PC-3 (cell line): ENCODE results near the gene INS. TPM values are rescaled to one million over a fixed set of nuclear protein-coding genes. Genes with fewer than 3 reads are reported as not detected.

Experiments used
- ATAC-seq: fragments of 200-7000 bp; cut with Tn5 transposase; 2 replicates; pipeline ENCODE4 v1.9.1; 2020; ENCODE audit warnings: mild to moderate bottlenecking, moderate library complexity
- BruUV-seq: library from RNA; stranded (reverse); fragments of 400-500 nt; replicated peaks from 2 replicates; lab custom pipeline; 2021; lab: Mats Ljungman, UMichigan
- CTCF ChIA-PET: fragments of 300-600 bp; sonication (Branson Sonifier 250); formaldehyde crosslinking; loops from one replicate; lab custom pipeline; 2022; ENCODE audit warnings: antibody characterized with exemption; lab: Charles Lee
- POLR2A ChIA-PET: fragments of 300-600 bp; sonication (Branson Sonifier 250); formaldehyde crosslinking; loops from one replicate; lab custom pipeline; 2022; ENCODE audit warnings: antibody characterized with exemption; ENCODE audit not compliant: unreplicated experiment; lab: Charles Lee
- DNase-seq: peaks from one replicate; pipeline ENCODE4 v3.0.0-alpha.2; 2015
- H2AFZ ChIP-seq: fragments of 300-600 bp; sonication (generic); 2 replicates; pipeline ENCODE4 v1.6.0; 2016; ENCODE audit warnings: antibody characterized with exemption, low read length
- H3F3A ChIP-seq: fragments of 300-600 bp; sonication (generic); one replicate; pipeline ENCODE4 v1.6.0; 2017; ENCODE audit warnings: antibody characterized with exemption, low read length, control low read depth, mild to moderate bottlenecking; ENCODE audit not compliant: unreplicated experiment
- H3K27ac ChIP-seq: fragments of 300-600 bp; sonication (generic); 2 replicates; pipeline ENCODE4 v1.5.1; 2016; ENCODE audit warnings: mild to moderate bottlenecking, low read length
- H3K27me3 ChIP-seq: fragments of 300-600 bp; sonication (generic); 2 replicates; pipeline ENCODE4 v1.6.1; 2016; ENCODE audit warnings: low read length, mixed read lengths
- H3K36me3 ChIP-seq: fragments of 300-600 bp; sonication (generic); 2 replicates; pipeline ENCODE4 v1.6.1; 2016; ENCODE audit warnings: low read depth, mixed run types, low read length, mixed read lengths
- H3K4me1 ChIP-seq: fragments of 300-600 bp; sonication (generic); 2 replicates; pipeline ENCODE4 v1.5.1; 2016; ENCODE audit warnings: low read length; ENCODE audit not compliant: insufficient read depth
- H3K4me2 ChIP-seq: fragments of 300-600 bp; sonication (generic); 2 replicates; pipeline ENCODE4 v1.6.0; 2016; ENCODE audit warnings: low read length
- H3K4me3 ChIP-seq: fragments of 300-600 bp; sonication (generic); 2 replicates; pipeline ENCODE4 v1.5.1; 2016; ENCODE audit warnings: mild to moderate bottlenecking, low read length, mixed read lengths
- H3K79me2 ChIP-seq: fragments of 300-600 bp; sonication (generic); 2 replicates; pipeline ENCODE4 v1.6.1; 2017; ENCODE audit warnings: low read length, mixed read lengths
- H3K9ac ChIP-seq: fragments of 300-600 bp; sonication (generic); 2 replicates; pipeline ENCODE4 v1.6.0; 2016; ENCODE audit warnings: mild to moderate bottlenecking, low read length
- H3K9me2 ChIP-seq: fragments of 300-600 bp; sonication (generic); replicated peaks from 2 replicates; pipeline ENCODE4 v1.6.1; 2016; ENCODE audit warnings: mixed run types, low read length, mixed read lengths
- H3K9me3 ChIP-seq: fragments of 300-600 bp; sonication (generic); 2 replicates; pipeline ENCODE4 v1.6.1; 2016; ENCODE audit warnings: low read length, mixed read lengths
- H4K20me1 ChIP-seq: fragments of 300-600 bp; sonication (generic); 2 replicates; pipeline ENCODE4 v1.6.1; 2016; ENCODE audit warnings: low read length, mixed read lengths
- EZH2 ChIP-seq: fragments of 300-600 bp; sonication (generic); IDR thresholded peaks from one replicate; pipeline ENCODE4 v1.6.1; 2017; ENCODE audit warnings: antibody characterized with exemption, mild to moderate bottlenecking, low read length; ENCODE audit not compliant: unreplicated experiment
- EZH2phosphoT487 ChIP-seq: fragments of 300-600 bp; sonication (generic); IDR thresholded peaks from 2 replicates; pipeline ENCODE4 v1.6.1; 2018; ENCODE audit warnings: mild to moderate bottlenecking, antibody characterized with exemption, low read length, borderline replicate concordance
- intact Hi-C: fragments of 100-400 bp; cut with micrococcal nuclease; formaldehyde crosslinking; loops from 2 replicates; pipeline ENCODE4 v1.9.0; 2023
- total RNA-seq: library from RNA; depleted of rRNA; stranded (reverse); fragments of >200 nt; gene quantifications from 2 replicates; pipeline ENCODE4 v1.2.3, GENCODE V29; 2014
- TF ChIP-seq, protein P1 (sequence below): fragments of 300-600 bp; sonication (generic); conservative IDR thresholded peaks from 2 replicates; pipeline ENCODE4 v1.5.1; 2017; ENCODE audit warnings: antibody characterized with exemption, low read depth, mild to moderate bottlenecking, low read length

Gene INS
- total RNA-seq, 1 experiment from 2014 or later: not detected

DNA sequence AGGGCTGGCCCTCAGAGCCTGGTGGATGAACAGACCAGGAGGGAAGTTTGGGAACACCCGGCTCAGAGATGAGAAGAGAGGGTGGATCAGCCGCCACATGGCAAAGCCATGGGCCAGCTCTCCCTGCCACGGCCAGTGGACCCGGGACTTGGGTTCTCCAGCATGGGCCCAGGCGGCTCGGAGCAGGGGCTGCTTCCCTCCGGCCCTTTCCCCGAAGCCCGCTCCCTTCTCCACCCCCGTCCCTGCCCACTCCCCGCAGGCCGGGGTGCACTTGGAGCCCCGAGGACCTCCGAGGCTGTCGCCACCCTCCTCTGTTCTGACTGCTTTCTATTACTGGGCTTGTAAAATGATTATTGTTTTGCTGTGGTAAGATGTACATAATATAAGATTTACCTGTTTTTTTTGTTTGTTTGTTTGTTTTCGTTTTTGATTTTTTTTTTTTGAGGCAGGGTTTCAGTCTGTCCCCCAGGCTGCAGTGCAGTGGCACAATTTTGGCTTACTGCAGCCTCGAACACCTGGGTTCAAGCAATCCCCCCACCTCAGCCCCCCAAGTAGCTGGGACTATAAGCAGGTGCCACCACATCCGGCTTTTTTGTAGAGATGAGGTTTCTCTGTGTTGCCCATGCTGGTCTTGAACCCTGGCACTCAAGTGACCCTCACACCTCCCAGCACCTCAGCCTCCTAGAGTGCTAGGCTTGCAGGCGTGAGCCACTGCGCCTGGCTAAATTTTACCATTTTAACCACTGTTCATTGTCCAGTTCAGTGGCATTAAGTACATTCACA lies 21.9 kb upstream of the INS start:
- H3K9me2 ChIP-seq: no peaks in the 10 kb centered on the region
- no peak overlapping the region for H3K27ac ChIP-seq
- 0 out of 2 replicates have a peak, but pooled peaks cover 7% of the 10 kb centered on the region for H3K79me2 ChIP-seq
- no peak overlapping the region for H2AFZ ChIP-seq
- H3K36me3 ChIP-seq: no peaks in the 10 kb centered on the region
- H3K4me3 ChIP-seq: no peak overlapping the region
- H3K9ac ChIP-seq: no peak overlapping the region
- H3K9me3 ChIP-seq: no peaks in the 10 kb centered on the region
- no peak for TF ChIP-seq EZH2phosphoT487
- no peak for TF ChIP-seq EZH2
- TF ChIP-seq, protein P1, sequence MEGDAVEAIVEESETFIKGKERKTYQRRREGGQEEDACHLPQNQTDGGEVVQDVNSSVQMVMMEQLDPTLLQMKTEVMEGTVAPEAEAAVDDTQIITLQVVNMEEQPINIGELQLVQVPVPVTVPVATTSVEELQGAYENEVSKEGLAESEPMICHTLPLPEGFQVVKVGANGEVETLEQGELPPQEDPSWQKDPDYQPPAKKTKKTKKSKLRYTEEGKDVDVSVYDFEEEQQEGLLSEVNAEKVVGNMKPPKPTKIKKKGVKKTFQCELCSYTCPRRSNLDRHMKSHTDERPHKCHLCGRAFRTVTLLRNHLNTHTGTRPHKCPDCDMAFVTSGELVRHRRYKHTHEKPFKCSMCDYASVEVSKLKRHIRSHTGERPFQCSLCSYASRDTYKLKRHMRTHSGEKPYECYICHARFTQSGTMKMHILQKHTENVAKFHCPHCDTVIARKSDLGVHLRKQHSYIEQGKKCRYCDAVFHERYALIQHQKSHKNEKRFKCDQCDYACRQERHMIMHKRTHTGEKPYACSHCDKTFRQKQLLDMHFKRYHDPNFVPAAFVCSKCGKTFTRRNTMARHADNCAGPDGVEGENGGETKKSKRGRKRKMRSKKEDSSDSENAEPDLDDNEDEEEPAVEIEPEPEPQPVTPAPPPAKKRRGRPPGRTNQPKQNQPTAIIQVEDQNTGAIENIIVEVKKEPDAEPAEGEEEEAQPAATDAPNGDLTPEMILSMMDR: no peak
- DNase-seq: no peak
- H3K27me3 ChIP-seq: no peaks in the 10 kb centered on the region
- intact Hi-C loops: loop anchor here (5.0 kb wide), 1 partner anchor 219 kb away; the partner anchor contains the start of gene TSSC4
- no peak for ATAC-seq
- no peaks in the 10 kb centered on the region for H3F3A ChIP-seq
- ChIA-PET POLR2A (no interaction called here), CTCF (no interaction called here)
- no peak overlapping the region for H3K4me2 ChIP-seq
- BruUV-seq: no TSS peak
- H3K4me1 ChIP-seq: peaks cover 40% of the 10 kb centered on the region
- H4K20me1 ChIP-seq: no peaks in the 10 kb centered on the region

DNA sequence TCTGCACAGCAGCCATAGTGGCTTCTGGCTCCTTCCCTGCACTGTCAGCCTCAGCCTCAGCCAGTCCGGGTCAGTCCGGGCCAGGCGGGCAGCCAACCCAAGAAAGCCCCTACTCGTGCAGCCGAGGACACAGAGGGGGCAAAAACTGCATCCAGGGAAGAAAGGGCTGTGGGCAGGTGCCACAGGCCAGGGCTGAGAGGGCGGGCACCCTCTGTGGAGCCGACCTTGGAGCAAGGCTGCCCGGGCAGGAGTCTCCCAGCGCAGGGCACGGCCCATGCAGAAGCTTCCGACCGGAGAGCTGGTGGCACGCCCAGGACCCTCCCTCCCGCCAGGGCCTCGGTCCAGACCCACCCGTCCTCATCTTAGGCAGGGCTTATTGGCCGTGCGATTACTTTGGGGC lies 21.1 kb upstream of the INS start:
- Histone ChIP-seq H3K27ac (no peak overlapping the region), H3F3A (no peaks in the 10 kb centered on the region), H3K79me2 (0 out of 2 replicates have a peak, but pooled peaks cover 7% of the 10 kb centered on the region), H3K9ac (no peak overlapping the region), H3K36me3 (no peaks in the 10 kb centered on the region), H3K9me3 (no peaks in the 10 kb centered on the region), H3K9me2 (no peaks in the 10 kb centered on the region), H3K4me2 (no peak overlapping the region), H3K27me3 (no peaks in the 10 kb centered on the region), H3K4me1 (peaks cover 48% of the 10 kb centered on the region), H4K20me1 (no peaks in the 10 kb centered on the region), H2AFZ (no peak overlapping the region), H3K4me3 (no peak overlapping the region)
- DNase-seq: no peak
- POLR2A ChIA-PET: no interaction called here
- intact Hi-C loops: loop anchor here (5.0 kb wide), 1 partner anchor 220 kb away; the partner anchor contains the start of gene TSSC4
- no peak for TF ChIP-seq EZH2phosphoT487
- TF ChIP-seq, protein P1: no peak
- TF ChIP-seq EZH2: no peak
- no TSS peak for BruUV-seq
- CTCF ChIA-PET: no interaction called here
- no peak for ATAC-seq

DNA sequence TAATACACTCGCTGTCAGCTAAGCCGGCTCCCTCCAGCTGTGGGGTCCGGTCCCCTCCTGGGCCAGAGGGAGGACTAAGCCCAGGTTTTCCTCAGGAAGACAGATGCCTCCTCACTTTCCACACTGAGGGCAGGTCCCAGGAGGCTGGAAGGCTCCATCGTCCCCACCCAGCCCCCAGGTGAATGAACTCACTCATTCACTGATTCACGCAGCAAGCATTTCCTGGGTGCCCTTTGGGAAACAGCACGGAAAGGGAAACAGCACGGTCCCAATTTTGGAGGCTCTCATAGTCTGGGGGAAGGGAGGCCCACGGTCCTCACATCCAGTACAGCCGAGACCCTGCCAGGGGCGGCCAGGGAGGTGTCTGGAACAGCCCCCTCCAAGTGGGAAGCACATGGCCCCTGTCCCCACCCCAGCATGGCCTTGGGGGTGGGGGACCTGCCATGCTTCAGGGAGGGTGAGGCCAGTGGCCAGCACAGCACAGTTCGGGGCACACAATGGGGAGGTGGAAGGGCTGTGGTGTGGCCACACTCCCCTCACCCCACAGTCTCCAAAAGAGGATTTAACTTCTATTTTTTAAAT lies 19.9 kb upstream of the INS start:
- BruUV-seq: no TSS peak
- H3K27ac ChIP-seq: peak overlapping the region; percentile 91
- peak overlapping the region; percentile 72 for H3K4me2 ChIP-seq
- 0 out of 2 replicates have a peak, but pooled peaks cover 7% of the 10 kb centered on the region for H3K79me2 ChIP-seq
- peak; percentile 94 for DNase-seq
- POLR2A ChIA-PET: no interaction called here
- H3K9ac ChIP-seq: peak overlapping the region; percentile 83
- H3K36me3 ChIP-seq: no peaks in the 10 kb centered on the region
- H3K27me3 ChIP-seq: no peaks in the 10 kb centered on the region
- intact Hi-C loops: loop anchor here (5.0 kb wide), 1 partner anchor 221 kb away; the partner anchor contains the start of gene TSSC4
- CTCF ChIA-PET: no interaction called here
- H3K9me3 ChIP-seq: no peaks in the 10 kb centered on the region
- no peak overlapping the region for H3K4me3 ChIP-seq
- peak; percentile 56 for ATAC-seq
- no peak for TF ChIP-seq EZH2phosphoT487
- TF ChIP-seq, protein P1: no peak
- TF ChIP-seq EZH2: no peak
- peak overlapping the region; percentile 72 for H2AFZ ChIP-seq
- peaks cover 60% of the 10 kb centered on the region for H3K4me1 ChIP-seq
- no peaks in the 10 kb centered on the region for H3K9me2 ChIP-seq
- no peaks in the 10 kb centered on the region for H3F3A ChIP-seq
- no peaks in the 10 kb centered on the region for H4K20me1 ChIP-seq
